Hepatocyte (in vitro differentiated cells): Measurements from ENCODE around the gene ATF7. TPM values are rescaled to one million over a fixed set of nuclear protein-coding genes. Genes with fewer than 3 reads are reported as not detected.

Experiments used
- DNase-seq: peaks from one replicate; pipeline ENCODE4 v3.0.0-alpha.2; 2016; ENCODE audit warnings: low spot score
- H2AFZ ChIP-seq: fragments of 200-600 bp; sonication (generic); 2 replicates; pipeline ENCODE4 v1.6.0; 2016; ENCODE audit warnings: antibody characterized with exemption, mild to moderate bottlenecking
- H3K27ac ChIP-seq: fragments of 200-600 bp; sonication (generic); 2 replicates; pipeline ENCODE4 v1.5.1; 2016; ENCODE audit warnings: mild to moderate bottlenecking
- H3K27me3 ChIP-seq: fragments of 200-600 bp; sonication (generic); 2 replicates; pipeline ENCODE4 v1.6.1; 2016
- H3K36me3 ChIP-seq: fragments of 200-600 bp; sonication (generic); replicated peaks from 2 replicates; pipeline ENCODE4 v1.5.1; 2016; ENCODE audit warnings: low read depth; ENCODE audit not compliant: insufficient read depth
- H3K4me1 ChIP-seq: fragments of 200-600 bp; sonication (generic); 2 replicates; pipeline ENCODE4 v1.5.1; 2016; ENCODE audit warnings: mild to moderate bottlenecking, moderate library complexity; ENCODE audit not compliant: insufficient read depth
- H3K4me2 ChIP-seq: fragments of 200-600 bp; sonication (generic); 2 replicates; pipeline ENCODE4 v1.6.0; 2016
- H3K4me3 ChIP-seq: fragments of 200-600 bp; sonication (generic); 2 replicates; pipeline ENCODE4 v1.5.1; 2016; ENCODE audit warnings: mild to moderate bottlenecking
- H3K79me2 ChIP-seq: fragments of 200-600 bp; sonication (generic); 2 replicates; pipeline ENCODE4 v1.6.0; 2017; ENCODE audit warnings: mild to moderate bottlenecking
- H3K9me2 ChIP-seq: fragments of 200-600 bp; sonication (generic); replicated peaks from 2 replicates; pipeline ENCODE4 v1.6.0; 2017; ENCODE audit warnings: mild to moderate bottlenecking; ENCODE audit not compliant: insufficient read depth
- H3K9me3 ChIP-seq: fragments of 200-600 bp; sonication (generic); 2 replicates; pipeline ENCODE4 v1.5.1; 2016; ENCODE audit warnings: low read depth, mild to moderate bottlenecking
- H4K20me1 ChIP-seq: fragments of 200-600 bp; sonication (generic); 2 replicates; pipeline ENCODE4 v1.6.0; 2016; ENCODE audit warnings: mild to moderate bottlenecking; ENCODE audit not compliant: insufficient read depth, poor library complexity, severe bottlenecking
- CTCF ChIP-seq: fragments of 200-600 bp; sonication (generic); IDR thresholded peaks from 2 replicates; pipeline ENCODE4 v1.5.1; 2016; ENCODE audit warnings: antibody characterized with exemption, mild to moderate bottlenecking; ENCODE audit not compliant: poor library complexity
- EZH2 ChIP-seq: fragments of 200-600 bp; sonication (generic); IDR thresholded peaks from 2 replicates; pipeline ENCODE4 v1.6.1; 2016; ENCODE audit warnings: antibody characterized with exemption, mild to moderate bottlenecking, borderline replicate concordance
- EZH2phosphoT487 ChIP-seq: fragments of 200-600 bp; sonication (generic); IDR thresholded peaks from one replicate; pipeline ENCODE4 v1.6.1; 2018; ENCODE audit warnings: antibody characterized with exemption, mild to moderate bottlenecking, low read depth, moderate library complexity; ENCODE audit not compliant: unreplicated experiment, severe bottlenecking
- WGBS: methylation state at CpG from one replicate; pipeline ENCODE4 v1.1.6; 2016; ENCODE audit warnings: low lambda C conversion rate; ENCODE audit errors: missing lambda C conversion rate; 5-methylcytosine and 5-hydroxymethylcytosine counted together
- polyA plus RNA-seq: library from polyadenylated mRNA; unstranded; fragments of >200 nt; fragmentation: Nextera tagmentation; extraction: Ambion mirVana; gene quantifications from 2 replicates; pipeline ENCODE4 v1.2.1, GENCODE V29; 2016
- total RNA-seq: library from RNA; depleted of rRNA; stranded (reverse); fragments of >200 nt; gene quantifications from 2 replicates; pipeline ENCODE4 v1.2.3, GENCODE V29; 2014

Gene ATF7
- total and polyA plus RNA-seq, 2 experiments from 2014 or later: 17.8 to 19.2 TPM

- WGBS: 94% methylated on average over 3 of the region's 3 CpGs
These were observed 89.2 kb downstream of the ATF7 start for GRCh38 chr12:53536962-53537361.

GRCh38 chr12:53533471-53533870 lies 92.7 kb downstream of the ATF7 start:
- no peak overlapping the region for H3K4me2 ChIP-seq
- no peak overlapping the region for H3K27ac ChIP-seq
- no peak overlapping the region for H2AFZ ChIP-seq
- no peak overlapping the region for H3K4me3 ChIP-seq
- H3K79me2 ChIP-seq: no peaks in the 10 kb centered on the region
- H3K9me3 ChIP-seq: no peaks in the 10 kb centered on the region
- H3K27me3 ChIP-seq: no peaks in the 10 kb centered on the region
- no peaks in the 10 kb centered on the region for H4K20me1 ChIP-seq
- WGBS: 63% methylated on average over 2 of the region's 2 CpGs
- H3K4me1 ChIP-seq: peaks cover 4% of the 10 kb centered on the region
- no peak for DNase-seq
- peaks cover 14% of the 10 kb centered on the region for H3K36me3 ChIP-seq
- no peaks in the 10 kb centered on the region for H3K9me2 ChIP-seq
- TF ChIP-seq CTCF (no peak), EZH2phosphoT487 (no peak), EZH2 (no peak)

More at GRCh38 chr12:53536962-53537361, 89.2 kb downstream of the ATF7 start:
- H3K27me3 ChIP-seq: no peaks in the 10 kb centered on the region
- H3K4me2 ChIP-seq: no peak overlapping the region
- no peak overlapping the region for H3K4me3 ChIP-seq
- no peak for TF ChIP-seq CTCF
- TF ChIP-seq EZH2: no peak
- no peak for TF ChIP-seq EZH2phosphoT487
- H3K9me3 ChIP-seq: no peaks in the 10 kb centered on the region
- no peak overlapping the region for H3K27ac ChIP-seq
- no peak for DNase-seq
- peaks cover 14% of the 10 kb centered on the region for H3K36me3 ChIP-seq
- H3K79me2 ChIP-seq: no peaks in the 10 kb centered on the region
- no peaks in the 10 kb centered on the region for H3K9me2 ChIP-seq
- H2AFZ ChIP-seq: no peak overlapping the region
- peaks cover 12% of the 10 kb centered on the region for H3K4me1 ChIP-seq
- H4K20me1 ChIP-seq: no peaks in the 10 kb centered on the region

- Histone ChIP-seq H4K20me1 (no peaks in the 10 kb centered on the region), H3K4me3 (no peak overlapping the region), H3K36me3 (peaks cover 14% of the 10 kb centered on the region), H3K79me2 (no peaks in the 10 kb centered on the region), H3K4me2 (no peak overlapping the region), H3K4me1 (no peaks in the 10 kb centered on the region), H3K9me2 (no peaks in the 10 kb centered on the region), H2AFZ (no peak overlapping the region), H3K27me3 (no peaks in the 10 kb centered on the region), H3K9me3 (no peaks in the 10 kb centered on the region), H3K27ac (no peak overlapping the region)
- TF ChIP-seq CTCF (no peak), EZH2phosphoT487 (no peak), EZH2 (no peak)
- WGBS: 98% methylated on average over 7 of the region's 7 CpGs
- no peak for DNase-seq
These were observed 93.4 kb downstream of the ATF7 start for GRCh38 chr12:53532524-53533445.
